K562 (cell line): ENCODE results near the gene FAM217B. TPM values are rescaled to one million over a fixed set of nuclear protein-coding genes. Genes with fewer than 3 reads are reported as not detected.
"Not testable (repeated sequence)": the region's sequence is repeated elsewhere in the genome, so short reads cannot be mapped to it uniquely, and the experiment has no call there.

ENCODE experiments used
- ATAC-seq: fragments of 200-7000 bp; cut with Tn5 transposase; 3 replicates; pipeline ENCODE4 v1.9.1; 2020; ENCODE audit warnings: moderate library complexity
- BruUV-seq: library from RNA; stranded (reverse); fragments of 400-500 nt; replicated peaks from 2 replicates; lab custom pipeline; 2021; lab: Mats Ljungman, UMichigan
- CTCF ChIA-PET: fragments of 300-600 bp; formaldehyde crosslinking; extraction: SDS; loops from one replicate; lab custom pipeline; 2021; ENCODE audit warnings: low intra/inter-chr PET ratio; lab: Yijun Ruan, JAX
- POLR2A ChIA-PET: fragments of 300-600, 350-650 bp; sonication (Branson Sonifier 250); formaldehyde crosslinking; extraction: SDS; loops from one replicate; lab custom pipeline; 2021; ENCODE audit warnings: antibody characterized with exemption, inconsistent platforms; lab: Yijun Ruan, JAX
- DNase-seq, 4 experiments: peaks; one replicate each; pipeline versions ENCODE4 v3.0.0 to v3.0.0-alpha.2; 2011 to 2018; ENCODE audit warnings: low spot score in 3 of 4, mixed read lengths in 3 of 4; ENCODE audit errors: extremely low read depth in 1 of 4
- FAIRE-seq: peaks from 2 replicates; lab custom pipeline; 2011; peaks lifted over from hg19 to GRCh38; lab: Jason Lieb, UNC
- H2AFZ ChIP-seq: 2 replicates; pipeline ENCODE4 v1.6.0; 2011; ENCODE audit warnings: low read depth, low read length, control low read depth, inconsistent platforms
- H3K27ac ChIP-seq: fragments of 200-600 bp; 3 replicates; pipeline ENCODE4 v1.8.0; 2011; ENCODE audit warnings: low read depth, mild to moderate bottlenecking, control low read depth, inconsistent platforms, low read length, moderate library complexity, mixed read lengths; ENCODE audit errors: extremely low read depth
- H3K27me3 ChIP-seq, 2 experiments: fragments of 300-600 bp in 1 of 2; 2 replicates in 1 of 2; 3 replicates in 1 of 2; pipeline versions ENCODE4 v1.6.0 to v1.8.0; 2011; ENCODE audit warnings: inconsistent platforms in 2 of 2, low read length in 2 of 2, mild to moderate bottlenecking in 1 of 2, mixed read lengths in 1 of 2, moderate library complexity in 1 of 2; ENCODE audit not compliant: control insufficient read depth in 2 of 2, insufficient read depth in 2 of 2
- H3K36me3 ChIP-seq: fragments of 300-600 bp; 3 replicates; pipeline ENCODE4 v1.8.0; 2011; ENCODE audit warnings: mild to moderate bottlenecking, low read length, inconsistent platforms; ENCODE audit not compliant: control insufficient read depth, insufficient read depth
- H3K4me1 ChIP-seq, 2 experiments: fragments of 200-600 bp in 1 of 2; replicated peaks in 1 of 2; 2 replicates in 1 of 2; 3 replicates in 1 of 2; pipeline versions ENCODE4 v1.5.1 to v1.8.0; 2011; ENCODE audit warnings: inconsistent platforms in 2 of 2, low read length in 2 of 2, mild to moderate bottlenecking in 1 of 2, mixed read lengths in 1 of 2, moderate library complexity in 1 of 2; ENCODE audit not compliant: control insufficient read depth in 2 of 2, insufficient read depth in 2 of 2
- H3K4me2 ChIP-seq: 2 replicates; pipeline ENCODE4 v1.6.1; 2011; ENCODE audit warnings: low read length, control low read depth, inconsistent platforms, mixed read lengths; ENCODE audit not compliant: insufficient read depth
- H3K4me3 ChIP-seq: fragments of 200-600 bp; sonication (generic), shearing (Covaris generic); 2 replicates; pipeline ENCODE4 v1.5.1; 2016; ENCODE audit warnings: control low read depth, inconsistent platforms
- H3K79me2 ChIP-seq: fragments of 200-600 bp; 3 replicates; pipeline ENCODE4 v1.8.0; 2011; ENCODE audit warnings: low read length, inconsistent platforms; ENCODE audit not compliant: control insufficient read depth, insufficient read depth
- H3K9ac ChIP-seq, 2 experiments: 2 replicates each; pipeline versions ENCODE4 v1.6.0 to v1.6.1; 2011; ENCODE audit warnings: low read depth in 2 of 2, low read length in 2 of 2, control low read depth in 1 of 2, inconsistent platforms in 1 of 2, mild to moderate bottlenecking in 1 of 2, mixed read lengths in 1 of 2; ENCODE audit not compliant: insufficient read depth in 1 of 2
- H3K9me1 ChIP-seq: one replicate; pipeline ENCODE4 v1.6.0; 2011; ENCODE audit warnings: inconsistent platforms, mild to moderate bottlenecking, low read length, moderate library complexity; ENCODE audit not compliant: control insufficient read depth, insufficient read depth
- H3K9me3 ChIP-seq: replicated peaks from 2 replicates; pipeline ENCODE4 v1.5.1; 2011; ENCODE audit warnings: low read depth, low read length, inconsistent platforms; ENCODE audit not compliant: control insufficient read depth, insufficient read depth
- H4K20me1 ChIP-seq: replicated peaks from 2 replicates; pipeline ENCODE4 v1.6.1; 2011; ENCODE audit warnings: low read length, inconsistent platforms, mixed read lengths; ENCODE audit not compliant: control insufficient read depth, insufficient read depth
- CEBPG ChIP-seq, 3 experiments: fragments of 200-800 bp in 1 of 3; sonication (Bioruptor generic) in 1 of 3; sonication (generic) in 1 of 3; formaldehyde crosslinking in 1 of 3; IDR thresholded peaks in 2 of 3; conservative IDR thresholded peaks in 1 of 3; 2 replicates each; pipeline versions ENCODE4 v1.6.1 to v1.8.0; 2016 to 2022; ENCODE audit warnings: missing compliant biosample characterization in 2 of 3, missing genetic modification characterization in 2 of 3, mild to moderate bottlenecking in 1 of 3, missing genetic modification reagents in 1 of 3
- GATA2 ChIP-seq: sonication (generic); formaldehyde crosslinking; IDR thresholded peaks from 2 replicates; pipeline ENCODE4 v1.4.0; 2020; ENCODE audit warnings: mild to moderate bottlenecking, missing genetic modification reagents
- MEIS2 ChIP-seq: fragments of 450-650 bp; IDR thresholded peaks from 2 replicates; pipeline ENCODE4 v1.6.1; 2014; ENCODE audit warnings: mild to moderate bottlenecking; ENCODE audit not compliant: partially characterized antibody
- SREBF2 ChIP-seq: sonication (generic); formaldehyde crosslinking; IDR thresholded peaks from 2 replicates; pipeline ENCODE4 v1.4.0; 2020; ENCODE audit warnings: mild to moderate bottlenecking, missing genetic modification reagents
- YBX1 ChIP-seq: fragments of 450-650 bp; IDR thresholded peaks from 2 replicates; pipeline ENCODE4 v1.7.1; 2016; ENCODE audit warnings: mild to moderate bottlenecking
- ZNF766 ChIP-seq: fragments of 200-800 bp; sonication (Bioruptor generic); conservative IDR thresholded peaks from 2 replicates; pipeline ENCODE4 v1.6.1; 2016; ENCODE audit warnings: missing genetic modification characterization, missing compliant biosample characterization
- ZNF77 ChIP-seq: fragments of 250-450 bp; sonication (Bioruptor Pico); IDR thresholded peaks from 2 replicates; pipeline ENCODE4 v1.5.0; 2020
- in situ Hi-C: fragments of 300-500 bp; cut with MboI; formaldehyde crosslinking; loops from 4 replicates; pipeline ENCODE4 v1.15.0; 2018; ENCODE audit warnings: inconsistent platforms, mixed read lengths
- intact Hi-C: fragments of 100-400 bp; cut with micrococcal nuclease; formaldehyde crosslinking; loops from 2 replicates; pipeline ENCODE4 v1.14.2; 2022
- polyA plus RNA-seq, 8 experiments: library from polyadenylated mRNA; depleted of rRNA in 4 of 8; stranded (reverse) in 5 of 8; unstranded in 3 of 8; fragments of >200 nt; fragmentation: Nextera tagmentation in 2 of 8; fragmentation: Illumina TruSeq in 1 of 8; extraction: Ambion mirVana in 2 of 8; extraction: Trizol in 1 of 8; gene quantifications; 2 replicates each; pipeline versions ENCODE4 v1.2.1 to v1.2.3, GENCODE V29; 2011 to 2014; ENCODE audit warnings: inconsistent platforms in 1 of 8, missing spikeins in 1 of 8
- total RNA-seq, 7 experiments: library from RNA; depleted of rRNA in 6 of 7; stranded (reverse); fragments of >200 nt in 6 of 7; fragmentation: Illumina TruSeq in 2 of 7; extraction: Trizol in 2 of 7; gene quantifications; 2 replicates each; pipeline versions ENCODE4 v1.2.1 to v1.2.3, GENCODE V29; 2011 to 2021; ENCODE audit warnings: low replicate concordance in 1 of 7
- TF ChIP-seq, protein P1 (sequence below): fragments of 450-650 bp; IDR thresholded peaks from 2 replicates; pipeline ENCODE4 v1.7.1; 2018; ENCODE audit warnings: mild to moderate bottlenecking, low read depth; ENCODE audit not compliant: partially characterized antibody

The FAM217B gene
- total and polyA plus RNA-seq, 9 of the 15 experiments (the other 6 are each of a cell fraction or from before 2014, with no cell fraction given), result 4.8 to 11.4 (median 6.9) TPM

DNA sequence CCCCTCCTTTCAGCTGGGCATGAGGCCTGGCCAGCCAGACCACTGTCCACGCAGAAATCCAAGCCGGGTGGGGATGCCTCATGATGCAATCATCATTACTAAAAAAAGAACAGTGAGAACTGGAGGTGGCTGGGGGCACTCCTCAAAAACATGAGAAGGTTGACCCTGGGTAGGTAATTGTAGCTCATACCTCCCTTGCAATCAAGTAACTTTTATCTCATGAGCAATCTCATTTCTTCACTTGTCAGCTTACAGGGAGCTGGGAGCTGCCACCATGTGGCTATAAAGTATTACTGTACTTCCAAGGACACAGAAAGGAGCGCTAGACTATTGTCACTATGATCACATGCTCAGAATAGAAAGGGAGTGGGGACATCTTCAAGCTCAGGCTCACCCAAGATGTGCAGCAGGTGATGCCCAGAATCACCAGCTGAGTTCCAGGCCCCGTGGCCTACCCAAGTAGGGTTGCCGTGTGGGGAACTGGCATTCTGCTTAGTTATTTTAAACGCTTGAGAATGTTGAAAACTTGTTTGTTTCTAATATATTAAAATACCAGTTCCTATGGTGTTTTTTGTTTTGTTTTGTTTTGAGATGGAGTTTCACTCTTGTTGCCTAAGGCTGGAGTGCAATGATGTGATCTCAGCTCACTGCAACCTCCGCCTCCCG lies 15.1 kb downstream of the FAM217B start (continued):
- TF ChIP-seq CEBPG (CRISPR knock-in tag; IDR thresholded peaks at IDR 0.05) (no peak), CEBPG (tag; conservative IDR thresholded peaks at IDR 0.05 in 1 of 2, IDR thresholded peaks at IDR 0.05 in 1 of 2) (peak in 1 of 2 experiments; percentile 54; a peak in 2 of 4 replicates), MEIS2 (peak; percentile 30), SREBF2 (no peak), ZNF766 (no peak), GATA2 (CRISPR knock-in tag) (peak; percentile 75), ZNF77 (no peak), YBX1 (no peak)
- TF ChIP-seq, protein P1, sequence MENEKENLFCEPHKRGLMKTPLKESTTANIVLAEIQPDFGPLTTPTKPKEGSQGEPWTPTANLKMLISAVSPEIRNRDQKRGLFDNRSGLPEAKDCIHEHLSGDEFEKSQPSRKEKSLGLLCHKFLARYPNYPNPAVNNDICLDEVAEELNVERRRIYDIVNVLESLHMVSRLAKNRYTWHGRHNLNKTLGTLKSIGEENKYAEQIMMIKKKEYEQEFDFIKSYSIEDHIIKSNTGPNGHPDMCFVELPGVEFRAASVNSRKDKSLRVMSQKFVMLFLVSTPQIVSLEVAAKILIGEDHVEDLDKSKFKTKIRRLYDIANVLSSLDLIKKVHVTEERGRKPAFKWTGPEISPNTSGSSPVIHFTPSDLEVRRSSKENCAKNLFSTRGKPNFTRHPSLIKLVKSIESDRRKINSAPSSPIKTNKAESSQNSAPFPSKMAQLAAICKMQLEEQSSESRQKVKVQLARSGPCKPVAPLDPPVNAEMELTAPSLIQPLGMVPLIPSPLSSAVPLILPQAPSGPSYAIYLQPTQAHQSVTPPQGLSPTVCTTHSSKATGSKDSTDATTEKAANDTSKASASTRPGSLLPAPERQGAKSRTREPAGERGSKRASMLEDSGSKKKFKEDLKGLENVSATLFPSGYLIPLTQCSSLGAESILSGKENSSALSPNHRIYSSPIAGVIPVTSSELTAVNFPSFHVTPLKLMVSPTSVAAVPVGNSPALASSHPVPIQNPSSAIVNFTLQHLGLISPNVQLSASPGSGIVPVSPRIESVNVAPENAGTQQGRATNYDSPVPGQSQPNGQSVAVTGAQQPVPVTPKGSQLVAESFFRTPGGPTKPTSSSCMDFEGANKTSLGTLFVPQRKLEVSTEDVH, result no peak

DNA sequence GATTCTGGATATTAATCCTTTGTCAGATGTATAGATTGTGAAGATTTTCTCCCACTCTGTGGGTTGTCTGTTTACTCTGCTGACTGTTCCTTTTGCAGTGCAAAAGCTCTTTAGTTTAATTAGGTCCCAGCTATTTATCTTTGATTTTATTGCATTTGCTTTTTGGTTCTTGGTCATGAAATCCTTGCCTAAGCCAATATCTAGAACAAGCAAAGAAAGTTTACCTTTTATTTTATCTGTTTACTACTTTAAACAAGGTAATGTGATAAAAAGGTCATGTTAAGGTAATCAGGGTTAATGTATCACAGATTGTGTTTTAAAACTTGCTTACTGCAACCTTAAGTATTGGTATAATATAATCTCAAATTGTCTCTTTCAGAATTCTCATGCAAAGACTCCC lies 17.4 kb downstream of the FAM217B start:
- H4K20me1 ChIP-seq, H2AFZ ChIP-seq, intact Hi-C loops, BruUV-seq, DNase-seq, in situ Hi-C loops, CTCF ChIA-PET, H3K4me1 ChIP-seq, H3K27ac ChIP-seq, POLR2A ChIA-PET, H3K36me3 ChIP-seq, H3K9ac ChIP-seq, FAIRE-seq, H3K4me2 ChIP-seq, H3K9me3 ChIP-seq, H3K4me3 ChIP-seq, H3K79me2 ChIP-seq, ATAC-seq, H3K9me1 ChIP-seq: not testable (repeated sequence)
- H3K27me3 ChIP-seq, result peaks cover 0 to 11% of the 10 kb centered on the region in 2 experiments; a peak in 2 of 5 replicates
